HG03439 (cell line): ENCODE measurements around the gene PDE4DIP.
"Not testable (repeated sequence)": the region's sequence is repeated elsewhere in the genome, so short reads cannot be mapped to it uniquely, and the experiment has no call there.

Experiments used
- ATAC-seq: cut with Tn5 transposase; IDR thresholded peaks from one replicate; pipeline ENCODE4 v1.9.1; 2021; ENCODE audit warnings: mild to moderate bottlenecking, moderate library complexity; ENCODE audit not compliant: unreplicated experiment

Gene PDE4DIP

DNA sequence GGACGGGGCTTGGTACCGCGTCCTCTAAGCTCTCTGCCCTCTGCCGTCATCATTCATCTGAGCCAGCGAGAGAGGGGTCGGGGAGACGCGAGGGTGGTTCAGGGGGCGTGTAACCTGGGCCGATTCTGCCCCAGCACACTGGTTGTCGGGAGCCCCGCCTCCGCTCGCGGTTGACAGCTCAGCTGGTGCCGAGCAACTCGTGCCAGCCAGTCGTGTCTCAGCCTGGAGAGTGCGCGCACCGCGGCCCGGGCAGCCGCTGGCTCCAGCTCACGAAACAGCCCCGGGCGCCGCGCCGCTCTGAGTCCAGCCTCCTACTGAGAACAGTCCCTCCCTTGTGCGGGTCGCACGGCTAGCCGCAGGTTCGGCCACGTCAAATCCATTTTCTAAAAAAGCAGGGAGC is at the start of gene PDE4DIP:
Gene PDE4DIP, plus strand, starts transcription at position 209 of the 400 bp plus-strand sequence. CDS start 347 bp downstream, outside the sequence.
- not testable (repeated sequence) for ATAC-seq

DNA sequence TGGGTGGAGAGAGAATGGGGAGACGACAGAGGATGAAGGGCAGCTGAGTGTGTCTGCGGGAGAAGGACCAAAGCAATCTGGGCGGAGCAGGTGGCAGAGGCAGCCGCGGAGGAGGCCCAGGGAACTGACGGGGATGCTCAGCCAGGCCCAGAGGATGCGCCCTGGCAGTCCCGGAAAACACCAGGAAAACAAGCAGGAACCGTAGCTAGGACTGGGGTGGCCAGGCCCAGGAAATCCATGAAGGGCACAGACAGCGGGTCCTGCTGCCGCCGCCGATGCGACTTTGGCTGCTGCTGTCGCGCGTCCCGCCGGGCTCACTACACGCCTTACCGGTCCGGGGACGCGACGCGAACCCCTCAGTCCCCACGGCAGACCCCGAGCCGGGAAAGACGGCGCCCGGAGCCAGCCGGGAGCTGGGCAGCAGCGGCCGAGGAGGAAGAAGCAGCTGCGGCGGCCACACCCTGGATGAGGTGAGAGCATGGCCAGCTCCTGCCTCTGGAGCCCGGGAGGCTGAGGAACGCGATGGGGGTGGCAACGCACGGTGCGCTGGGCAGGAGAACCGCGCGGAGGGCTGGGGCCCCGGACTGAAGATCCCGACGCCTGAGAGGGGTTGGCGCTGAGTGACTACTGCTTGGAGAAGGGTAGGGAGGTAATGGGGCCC is 35.8 kb upstream of the PDE4DIP start:
- not testable (repeated sequence) for ATAC-seq

DNA sequence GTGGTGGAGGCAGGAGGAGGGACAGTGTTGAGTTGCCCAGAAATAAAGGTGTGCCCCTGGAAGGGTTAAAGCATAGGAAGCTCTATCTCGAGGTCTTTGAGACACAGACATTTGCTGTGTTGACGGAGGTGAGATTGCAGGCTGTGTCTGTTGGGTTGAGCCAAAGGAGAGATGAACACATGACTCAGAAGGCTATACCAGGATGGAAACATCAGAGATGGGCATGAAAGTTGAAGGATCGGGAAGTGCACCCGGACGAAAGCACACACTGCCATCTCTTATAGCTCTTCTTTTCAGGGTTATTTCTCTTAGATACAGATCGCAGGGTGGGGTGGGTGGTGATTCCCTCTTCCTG is 35.3 kb upstream of the PDE4DIP start:
- not testable (repeated sequence) for ATAC-seq

DNA sequence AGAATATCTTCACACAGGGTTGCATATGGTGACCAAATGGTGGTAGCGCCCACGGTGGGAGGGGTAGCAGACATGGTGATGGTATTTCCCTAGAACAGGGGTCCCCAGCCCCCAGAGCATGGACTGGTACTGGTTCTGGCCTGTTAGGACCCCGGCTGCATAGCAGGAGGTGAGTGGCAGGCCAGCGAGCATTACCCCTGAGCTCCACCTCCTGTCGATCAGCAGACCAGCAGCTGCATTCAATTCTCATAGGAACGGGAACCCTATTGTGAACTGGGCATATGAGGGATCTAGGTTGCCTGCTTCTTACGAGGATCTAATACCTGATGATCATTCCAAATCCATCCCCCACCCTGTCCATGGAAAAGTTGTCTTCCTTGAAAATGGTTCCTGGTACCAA is 22.0 kb upstream of the PDE4DIP start:
- not testable (repeated sequence) for ATAC-seq

DNA sequence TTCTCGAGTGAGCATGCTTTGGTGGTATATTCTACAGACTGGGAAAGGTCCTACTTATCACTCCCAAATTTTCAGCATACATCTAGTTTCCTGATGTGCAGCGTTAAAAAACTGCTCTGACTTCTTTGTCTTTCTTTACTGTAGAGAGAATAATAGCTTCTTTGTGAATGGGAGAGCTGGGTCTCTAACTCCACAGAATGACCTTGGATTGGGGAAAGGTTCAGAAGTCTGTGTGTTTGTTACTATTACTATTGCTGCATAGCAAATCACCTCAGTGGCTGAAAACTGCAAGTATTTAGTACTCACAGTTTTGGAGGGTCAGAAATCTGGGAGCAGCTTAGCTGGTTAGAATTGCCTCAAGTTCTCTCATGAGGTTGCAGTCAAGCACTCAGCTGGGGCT is 20.4 kb upstream of the PDE4DIP start:
- ATAC-seq: not testable (repeated sequence)

DNA sequence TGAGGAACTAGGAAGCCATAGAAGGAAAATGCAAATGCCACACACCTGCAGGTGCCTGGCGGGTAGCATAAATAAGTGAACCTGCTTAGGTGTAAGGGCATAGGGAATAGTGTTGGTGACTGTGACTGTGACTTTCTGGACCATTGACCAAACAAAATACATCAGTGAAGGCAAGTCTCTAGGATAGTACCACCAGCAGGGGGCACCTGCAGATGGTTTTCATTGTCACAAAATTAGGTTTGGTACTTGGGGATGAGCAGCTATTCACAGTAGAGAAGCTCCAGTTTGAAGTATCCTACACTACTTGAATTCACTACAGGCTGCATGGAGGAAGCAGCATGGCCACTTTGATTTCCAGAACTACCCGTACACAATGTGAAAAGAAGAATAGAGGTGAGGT is 19.2 kb upstream of the PDE4DIP start:
- ATAC-seq: not testable (repeated sequence)

DNA sequence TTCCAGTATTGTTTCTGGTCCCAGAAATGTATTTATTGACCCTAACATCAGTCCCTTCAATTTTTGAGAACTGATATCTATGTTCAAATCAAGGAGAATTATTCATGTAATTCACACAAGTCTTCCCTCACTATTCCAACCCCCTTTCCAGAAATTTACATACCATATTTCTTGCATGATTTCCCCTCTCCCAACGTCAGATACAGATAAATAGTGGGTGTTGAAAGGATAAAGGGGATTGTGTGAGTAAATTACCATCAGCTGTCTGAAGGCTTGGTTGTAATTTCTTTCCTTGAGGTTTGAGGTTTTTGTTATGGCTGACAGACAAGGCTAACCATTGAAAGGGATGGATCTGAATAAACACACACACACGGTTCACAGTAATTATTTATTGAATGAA is 15.7 kb upstream of the PDE4DIP start:
- ATAC-seq: not testable (repeated sequence)

DNA sequence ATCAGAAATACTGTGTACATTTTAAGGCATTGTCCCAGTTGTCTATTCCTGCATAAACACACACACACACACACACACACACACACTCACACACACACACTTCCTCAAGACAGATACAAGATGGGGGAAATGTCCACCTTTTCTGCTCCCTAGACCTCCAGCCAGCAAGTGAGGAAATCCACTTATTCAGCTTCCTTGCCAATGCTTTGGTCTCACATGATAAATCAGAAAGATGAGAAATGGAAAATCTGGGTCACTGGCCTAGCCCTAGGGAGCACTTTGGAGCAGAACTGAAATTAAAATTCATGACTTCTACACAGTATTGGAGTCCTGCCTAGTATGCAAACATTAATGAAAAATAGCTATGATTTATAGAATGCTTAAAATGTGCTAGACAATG is 15.3 kb upstream of the PDE4DIP start:
- not testable (repeated sequence) for ATAC-seq

DNA sequence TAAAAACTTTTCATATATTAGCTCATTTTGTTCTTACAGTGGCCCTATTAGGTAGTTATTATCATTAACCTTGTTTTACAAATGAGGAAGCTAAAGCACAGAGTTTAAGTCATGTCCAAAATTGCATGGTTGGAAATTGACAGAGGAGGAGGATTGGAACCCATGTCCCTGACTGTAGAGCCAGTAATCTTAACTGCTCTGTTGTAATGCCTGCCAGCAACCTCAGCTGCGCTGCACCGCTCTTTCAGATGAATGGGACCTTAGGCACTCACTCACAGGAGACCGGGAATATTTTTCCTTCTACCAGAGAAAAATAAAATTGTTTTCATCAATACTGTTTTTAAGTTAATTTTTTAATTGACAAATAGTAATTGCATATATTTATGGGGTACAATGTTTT is 14.9 kb upstream of the PDE4DIP start:
- ATAC-seq: not testable (repeated sequence)

DNA sequence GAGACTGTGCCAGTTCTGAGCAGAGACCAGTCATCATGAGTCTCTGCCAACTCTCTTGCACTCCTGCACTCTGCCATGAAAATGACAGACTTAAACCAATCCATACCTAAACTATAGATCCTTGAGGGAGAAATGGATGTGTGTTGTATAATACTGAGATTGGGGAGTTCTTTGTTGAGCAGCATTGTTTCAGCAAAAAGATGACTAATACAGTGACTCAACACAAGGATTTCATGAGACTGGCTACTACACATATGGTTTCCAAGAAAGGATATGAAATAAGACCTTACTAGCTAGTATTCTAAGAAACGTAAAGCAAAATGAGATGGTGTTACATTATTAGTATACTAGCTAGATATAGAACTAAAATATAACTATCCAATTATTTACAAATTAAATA is 3.0 kb upstream of the PDE4DIP start:
- not testable (repeated sequence) for ATAC-seq

DNA sequence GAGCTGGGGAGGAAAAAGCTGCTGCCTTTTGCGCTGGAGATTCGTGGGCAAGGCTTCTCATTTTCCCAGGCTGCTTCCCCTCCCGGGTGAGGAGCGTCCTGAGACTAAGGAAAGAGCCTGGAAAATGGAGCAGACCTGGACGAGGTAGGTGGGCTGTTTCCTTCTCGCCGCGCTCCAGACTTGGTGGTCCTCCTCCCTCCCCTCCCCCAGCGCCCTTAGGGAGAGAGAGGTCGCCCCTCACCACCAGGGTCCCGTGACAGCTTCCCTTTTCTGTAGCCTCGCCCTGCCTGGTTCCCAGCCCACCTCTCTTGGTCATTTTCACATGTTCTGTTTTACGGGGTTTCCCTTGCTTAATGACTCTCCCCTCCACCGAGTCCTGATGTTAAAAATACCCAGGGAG is 423 bp downstream of the PDE4DIP start:
- ATAC-seq: not testable (repeated sequence)

DNA sequence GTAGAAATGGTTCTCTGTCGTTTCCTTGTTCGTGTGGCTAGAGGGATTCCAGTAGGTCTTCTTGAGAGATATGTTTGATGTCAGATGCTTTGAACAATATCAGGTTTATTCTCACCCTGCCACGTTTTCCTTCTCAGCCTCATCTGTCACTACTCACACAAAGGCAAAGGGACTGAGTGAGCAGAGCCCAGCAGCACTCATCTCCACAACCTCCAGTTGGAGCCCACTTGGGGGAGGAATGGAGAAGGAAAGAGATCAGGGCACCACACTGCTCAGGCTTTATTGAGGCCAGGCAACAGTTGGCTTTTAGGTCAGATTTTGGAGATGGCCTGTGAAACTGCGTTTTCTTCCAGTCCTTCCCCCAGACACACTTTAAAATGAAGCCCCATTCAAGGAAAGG is 840 bp downstream of the PDE4DIP start:
- ATAC-seq: not testable (repeated sequence)

DNA sequence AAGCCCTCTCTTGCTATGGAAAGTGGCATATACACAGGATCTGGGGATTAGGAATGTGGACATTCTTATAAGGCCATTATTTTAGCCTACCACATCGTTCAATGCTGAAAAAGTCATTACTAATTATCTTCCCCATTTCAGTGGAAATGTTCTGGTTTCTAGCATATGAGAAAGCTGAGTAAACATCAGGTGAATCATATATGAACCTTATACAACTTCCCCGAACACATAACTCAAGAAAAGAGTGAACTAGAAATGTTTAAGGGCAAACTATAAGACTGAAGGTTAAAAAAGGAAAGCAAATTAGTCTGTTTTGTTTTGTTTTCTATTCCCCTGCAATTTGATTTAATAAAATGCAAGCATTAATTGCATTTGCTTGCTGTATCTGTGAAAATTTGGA is 6.1 kb downstream of the PDE4DIP start:
- not testable (repeated sequence) for ATAC-seq

DNA sequence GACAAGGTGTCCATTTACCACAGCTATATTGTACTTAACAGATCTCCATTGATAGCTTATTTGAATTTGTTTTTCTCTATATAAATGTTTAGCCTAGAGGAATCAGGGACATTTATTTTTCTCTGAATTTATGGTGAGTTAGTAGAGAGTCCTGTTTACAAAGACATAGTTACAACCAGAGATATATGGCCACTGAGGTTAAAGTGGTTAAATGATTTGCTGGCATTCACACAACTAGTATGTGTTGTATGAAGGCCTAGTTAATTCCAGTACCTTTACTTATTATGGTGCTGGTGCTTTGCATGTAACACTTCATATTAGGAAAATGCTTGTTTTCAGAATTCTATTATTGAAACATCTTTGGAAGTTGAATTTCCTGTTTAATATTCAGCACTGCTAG is 6.6 kb downstream of the PDE4DIP start:
- ATAC-seq: not testable (repeated sequence)

DNA sequence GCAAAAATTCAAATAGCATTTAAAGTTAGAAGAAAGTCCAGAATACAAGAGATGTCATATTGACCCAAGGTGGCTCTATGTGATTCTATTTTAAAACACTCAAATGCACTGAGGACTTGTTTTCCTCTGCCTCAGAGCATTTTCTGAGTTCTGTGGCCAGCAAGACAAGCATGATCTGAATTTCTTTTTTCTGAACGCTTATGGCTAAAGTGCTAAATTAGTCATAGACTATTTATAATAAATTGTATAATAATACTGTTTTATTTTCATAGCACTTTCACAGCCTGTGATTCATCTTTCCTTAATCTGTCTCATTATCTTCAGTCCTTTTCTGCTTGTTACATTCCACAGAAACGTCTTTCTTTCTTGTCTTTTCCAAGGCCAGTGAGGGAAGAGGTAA is 7.5 kb downstream of the PDE4DIP start:
- ATAC-seq: not testable (repeated sequence)

DNA sequence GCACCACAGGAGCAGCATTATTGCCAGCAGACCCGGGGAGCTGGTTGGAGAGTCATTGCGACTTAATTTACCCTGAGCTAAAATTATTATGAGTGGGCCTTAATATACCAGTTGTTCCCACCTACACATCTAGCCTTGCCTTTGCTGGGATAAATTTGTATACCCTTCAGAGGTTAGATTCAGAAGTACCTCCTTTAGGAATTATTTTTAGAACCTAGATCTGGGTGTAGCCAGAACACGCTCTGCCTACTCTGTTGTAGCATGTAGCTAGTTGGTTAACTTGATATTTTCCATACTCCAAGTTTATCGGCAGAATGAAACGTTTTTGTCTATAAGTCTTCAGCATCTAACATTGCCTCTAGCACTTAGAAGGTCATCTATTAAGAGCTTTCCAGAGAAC is 9.1 kb downstream of the PDE4DIP start:
- not testable (repeated sequence) for ATAC-seq

DNA sequence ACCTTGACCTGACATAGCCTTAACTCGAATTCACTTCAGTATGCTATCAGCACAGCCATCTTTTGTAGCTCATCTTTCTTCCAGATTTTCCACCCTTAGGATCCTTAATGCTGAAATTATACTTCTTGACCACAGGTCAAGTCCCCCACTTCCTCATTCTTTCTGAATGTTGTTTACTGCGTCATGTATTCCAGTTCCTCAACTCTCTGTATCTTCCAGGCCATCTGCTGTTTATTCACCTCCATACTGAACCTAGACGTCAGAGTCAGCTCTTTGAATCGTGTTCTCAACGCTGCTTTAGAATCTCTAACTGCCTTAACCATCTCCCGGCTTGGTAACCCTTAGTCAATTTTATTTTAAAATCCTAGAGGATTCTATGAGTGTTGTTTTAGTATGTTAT is 9.8 kb downstream of the PDE4DIP start:
- not testable (repeated sequence) for ATAC-seq

DNA sequence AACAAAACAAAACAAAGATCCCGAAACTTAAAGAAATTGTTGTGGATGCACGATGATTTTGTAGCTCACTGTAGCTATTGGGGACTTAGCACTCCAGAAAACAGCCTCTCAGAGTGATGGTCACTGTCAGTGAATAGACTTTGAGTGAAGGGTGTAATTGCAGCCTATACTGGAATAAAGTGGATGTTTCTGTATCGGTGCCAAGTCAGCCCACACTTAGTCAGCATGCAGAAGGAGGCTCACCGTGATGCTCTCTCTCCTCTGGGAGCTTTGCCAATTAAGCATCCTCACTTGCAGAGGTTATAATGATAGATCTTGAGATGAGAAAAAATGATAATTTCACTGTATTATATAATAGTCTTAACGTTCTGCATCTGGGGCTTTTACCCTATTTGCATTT is 11.1 kb downstream of the PDE4DIP start:
- not testable (repeated sequence) for ATAC-seq

DNA sequence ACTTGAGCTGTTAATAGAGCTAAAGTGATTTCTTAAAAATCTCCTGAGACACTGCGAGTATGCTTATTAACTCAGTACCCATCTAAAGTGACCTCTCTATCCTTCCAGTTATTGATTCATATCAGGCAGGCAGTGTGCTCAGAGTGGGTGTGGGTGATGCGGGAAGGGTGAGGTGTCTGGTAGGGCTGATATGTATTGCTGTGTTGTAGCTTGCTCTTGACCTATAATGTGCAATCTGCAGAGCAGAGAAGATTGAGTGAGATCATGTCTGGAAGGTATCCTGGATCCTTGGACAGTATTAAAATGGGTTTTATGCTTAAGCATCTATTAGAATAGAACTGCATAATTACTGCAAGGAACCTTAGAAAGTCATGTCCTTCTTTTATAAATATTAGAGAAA is 15.8 kb downstream of the PDE4DIP start:
- not testable (repeated sequence) for ATAC-seq

DNA sequence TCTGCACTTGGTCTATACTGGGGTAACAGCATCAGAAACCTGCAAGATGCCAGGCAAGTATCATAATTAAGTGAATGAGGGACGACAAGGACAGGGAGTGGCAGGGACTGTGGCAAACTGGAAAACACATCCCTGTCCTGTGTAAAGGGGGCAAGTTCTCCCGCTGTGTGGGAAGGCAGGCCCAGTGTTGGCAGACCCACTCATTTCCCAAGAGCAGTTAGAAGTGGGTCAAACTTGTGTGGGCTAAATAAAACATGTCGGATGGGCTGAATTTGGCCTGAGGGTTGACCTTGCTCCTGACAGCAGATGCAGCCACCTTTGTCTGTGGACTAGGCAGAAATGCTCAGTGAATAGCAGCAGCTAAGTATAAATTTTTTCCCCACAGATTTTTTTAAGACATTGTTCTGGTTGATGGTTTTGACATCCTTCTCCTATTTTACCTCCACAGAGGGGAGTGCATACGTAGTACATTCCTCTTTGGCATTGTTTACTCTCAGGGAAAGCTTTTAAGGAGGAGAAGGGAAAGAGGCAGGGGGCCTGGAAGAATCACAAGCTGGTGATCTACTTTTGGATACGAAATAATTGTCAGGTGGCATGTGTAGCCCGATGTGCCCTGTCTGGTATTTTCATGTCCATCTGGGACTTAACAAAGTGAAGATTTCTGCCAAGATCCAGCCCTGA is 16.5 kb downstream of the PDE4DIP start:
- not testable (repeated sequence) for ATAC-seq

DNA sequence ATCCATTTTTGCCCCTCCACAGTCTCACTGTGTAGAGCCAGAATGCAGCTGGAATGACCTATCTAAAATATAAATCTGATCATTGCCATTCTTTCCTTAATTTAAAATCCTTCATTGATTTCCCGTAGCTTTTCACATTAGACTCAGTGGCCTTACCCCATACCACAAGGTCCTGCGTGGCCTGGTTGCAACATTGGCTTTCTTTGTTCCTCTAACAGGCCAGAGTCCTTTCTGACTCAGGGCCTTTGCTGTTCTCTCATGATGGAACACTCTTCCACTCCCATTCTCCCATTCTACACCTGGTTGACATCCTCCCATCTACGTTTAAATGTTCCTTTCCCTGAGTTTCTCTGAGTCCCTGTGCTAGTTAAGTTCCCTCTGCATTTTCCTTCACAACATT is 18.4 kb downstream of the PDE4DIP start:
- not testable (repeated sequence) for ATAC-seq

DNA sequence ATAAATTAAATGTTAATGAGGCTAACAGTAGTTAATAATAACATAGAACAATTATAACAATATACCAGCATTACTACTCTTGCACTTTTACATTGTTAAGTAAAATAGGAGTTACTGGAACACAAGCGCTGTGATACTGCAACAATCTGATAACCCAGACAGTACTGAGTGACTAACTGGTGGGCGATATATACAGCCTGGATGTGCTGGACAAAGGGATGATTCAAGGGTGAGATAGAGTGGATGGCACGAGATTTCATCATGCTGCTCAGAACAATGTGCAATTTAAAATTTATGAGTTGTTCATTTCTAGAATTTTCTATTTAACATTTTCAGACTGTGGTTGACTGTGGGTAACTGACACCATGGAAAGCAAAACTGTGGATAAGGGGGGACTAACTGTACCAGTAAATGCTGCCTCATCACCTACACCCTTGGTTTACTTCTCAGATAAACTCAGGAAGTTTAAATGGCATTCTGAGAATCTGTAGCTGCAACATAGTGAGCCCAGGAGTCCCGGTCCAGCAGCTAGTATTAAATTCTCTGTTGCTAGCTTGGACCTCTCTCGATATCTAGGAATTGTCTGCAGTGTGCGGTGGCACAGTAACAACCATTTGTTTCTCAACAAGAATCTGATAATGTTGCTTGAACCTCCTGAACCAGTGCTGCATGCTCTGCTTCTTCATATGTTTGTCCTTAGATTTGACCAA is 24.9 kb downstream of the PDE4DIP start:
- ATAC-seq: not testable (repeated sequence)
